Stimulated activated CD4-positive, alpha-beta T cell treated with anti-CD3 and anti-CD28 coated beads, Interleukin-2, amount 100 ng/mL, for 48 hours (primary cell): ENCODE results near the gene TSGA10.
"Not testable (repeated sequence)": the region's sequence is repeated elsewhere in the genome, so short reads cannot be mapped to it uniquely, and the experiment has no call there.

Experiments used
- DNase-seq, 2 donors: peaks; one replicate each; pipeline ENCODE4 v3.0.0-alpha.2; 2020

Gene TSGA10

GRCh38 chr2:99154643-99155536 is at the start of gene TSGA10, which contains the start of gene LIPT1:
TSS of gene TSGA10 (minus strand) at chr2:99154942. CDS start at chr2:99109439, 45,503 bp downstream.
TSS of gene LIPT1 (plus strand) at chr2:99154967. CDS start at chr2:99161958, 6,991 bp downstream.
- peak; percentile 85 to 89 for DNase-seq

DNA sequence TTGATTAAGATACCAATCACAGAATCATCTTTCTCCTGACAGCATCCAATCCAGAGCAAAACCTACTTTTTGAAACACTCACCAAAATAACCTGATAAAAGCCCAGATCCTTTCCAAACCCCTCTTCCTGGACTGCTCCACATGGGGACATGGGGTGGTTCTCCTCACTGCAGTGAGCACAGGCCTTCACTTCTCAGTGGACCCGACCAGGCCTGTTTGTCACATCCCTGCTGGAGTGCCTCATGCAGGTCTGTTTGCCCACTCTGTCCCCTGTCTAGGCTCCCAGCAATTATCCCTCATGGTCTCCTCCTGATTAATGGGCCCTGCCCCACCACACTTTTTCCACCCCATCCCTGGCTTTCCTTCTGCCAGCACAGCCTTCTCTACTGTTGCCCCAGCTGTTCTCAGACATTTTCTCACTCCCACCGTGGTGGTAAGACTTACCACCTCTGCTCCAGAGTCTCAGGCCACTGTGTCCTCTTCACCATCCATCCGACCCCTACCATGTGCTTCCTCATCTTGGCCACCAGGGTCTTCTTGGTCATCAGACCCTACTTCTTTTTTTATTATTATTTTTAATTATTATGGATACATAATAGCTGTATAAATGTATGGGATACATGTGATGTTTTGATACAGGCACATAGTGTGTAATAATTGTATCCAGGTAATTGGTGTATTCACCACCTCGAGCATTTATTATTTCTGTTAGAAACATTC is 47.4 kb upstream of the TSGA10 start:
- no peak for DNase-seq

GRCh38 chr2:99200076-99200800 is 45.5 kb upstream of the TSGA10 start:
- DNase-seq, result no peak

DNA sequence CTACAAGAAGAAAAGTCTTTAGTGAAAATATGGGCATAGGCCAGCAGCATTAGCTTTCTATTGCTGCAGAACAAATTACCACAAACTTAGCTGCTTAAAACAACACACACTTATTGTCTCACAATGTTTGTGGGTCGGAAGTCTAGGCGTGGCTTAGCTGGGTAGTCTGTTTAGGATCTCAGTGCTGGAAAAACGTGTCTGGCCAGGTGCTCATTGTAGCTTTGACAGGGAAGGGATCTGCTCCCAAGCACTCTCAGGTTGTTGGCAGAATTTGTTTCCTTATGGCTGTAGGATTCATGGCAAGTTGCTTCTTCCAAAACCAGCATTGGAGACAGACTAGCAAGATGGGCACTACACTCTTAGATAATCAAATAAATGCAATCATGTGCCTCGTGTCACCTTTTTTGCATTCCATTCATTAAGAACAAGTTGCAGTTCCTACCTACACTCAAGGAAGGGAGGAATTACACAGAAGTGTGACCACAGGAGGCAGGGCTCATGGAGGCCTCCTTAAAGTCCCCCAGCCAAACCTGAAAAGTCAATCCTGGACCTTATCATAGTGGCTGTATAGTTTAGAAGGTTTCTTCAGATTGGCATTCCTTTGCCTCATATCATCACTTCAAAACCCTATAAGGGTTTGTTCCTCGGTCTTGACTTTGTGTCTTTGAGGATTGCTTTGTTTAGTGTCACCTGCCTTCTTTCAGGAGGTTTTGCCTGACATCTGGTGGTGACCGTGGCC is 43.5 kb upstream of the TSGA10 start:
- no peak for DNase-seq

GRCh38 chr2:99192364-99192763 is 37.6 kb upstream of the TSGA10 start:
- not testable (repeated sequence) for DNase-seq

GRCh38 chr2:99190548-99190947 is 35.8 kb upstream of the TSGA10 start:
- DNase-seq, result no peak

GRCh38 chr2:99188357-99188756 is 33.6 kb upstream of the TSGA10 start:
- DNase-seq, result no peak

- DNase-seq, result no peak
Observed at GRCh38 chr2:99187011-99187410, 32.3 kb upstream of the TSGA10 start.

DNA sequence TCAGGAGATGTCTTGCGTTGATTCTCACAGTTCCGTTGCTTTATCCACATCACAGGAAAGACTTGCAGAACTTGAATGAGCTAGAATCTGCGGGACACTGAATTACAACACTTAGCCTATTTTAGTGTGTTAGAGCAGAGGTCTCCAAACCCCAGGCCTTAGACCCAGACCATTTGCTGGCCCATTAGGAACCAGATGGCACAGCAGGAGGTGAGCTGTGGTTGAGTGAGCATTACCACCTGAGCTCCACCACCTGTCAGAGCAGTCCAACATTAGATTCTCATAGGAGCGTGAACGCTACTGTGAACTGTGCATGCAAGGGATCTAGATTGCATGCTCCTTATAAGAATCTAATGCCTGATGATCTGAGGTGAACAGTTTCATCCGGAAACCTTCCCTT is 30.1 kb upstream of the TSGA10 start:
- no peak for DNase-seq

DNA sequence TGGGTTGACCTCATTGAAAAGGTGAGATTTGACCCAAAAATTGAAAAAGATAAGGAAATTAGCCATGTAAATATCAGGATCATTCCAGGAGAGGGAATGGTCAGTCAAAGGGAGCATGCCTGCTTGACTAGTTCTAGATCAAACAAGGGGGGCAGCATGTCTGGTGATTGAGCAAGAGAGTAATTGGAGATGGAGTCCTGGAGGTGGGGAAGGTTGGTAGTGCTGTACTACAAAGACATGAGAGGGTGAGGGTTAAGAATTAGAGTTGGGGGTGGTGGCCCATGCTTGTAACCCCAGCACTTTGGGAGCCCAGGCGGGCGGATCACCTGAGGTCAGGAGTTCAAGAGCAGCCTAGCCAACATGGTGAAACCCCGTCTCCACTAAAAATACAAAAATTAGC is 28.3 kb upstream of the TSGA10 start:
- no peak for DNase-seq

DNA sequence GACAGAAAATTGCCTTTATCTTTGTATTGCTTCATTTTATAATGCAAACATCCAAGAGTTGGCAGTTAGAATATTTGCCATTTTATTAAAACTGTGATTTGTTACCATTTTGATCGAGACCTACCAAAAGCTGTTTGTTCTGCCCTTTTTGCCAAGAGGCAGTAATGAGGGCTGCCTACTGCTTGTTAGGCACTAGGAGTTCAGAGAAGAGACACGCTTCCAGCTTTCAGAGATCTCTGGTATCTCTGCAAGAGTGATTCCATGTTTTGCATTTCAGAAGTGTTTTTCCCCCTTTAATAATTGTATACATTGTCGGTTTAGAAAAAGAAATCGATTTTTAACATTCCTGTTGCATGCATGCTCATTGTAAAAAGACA is 26.9 kb upstream of the TSGA10 start:
- no peak for DNase-seq

DNA sequence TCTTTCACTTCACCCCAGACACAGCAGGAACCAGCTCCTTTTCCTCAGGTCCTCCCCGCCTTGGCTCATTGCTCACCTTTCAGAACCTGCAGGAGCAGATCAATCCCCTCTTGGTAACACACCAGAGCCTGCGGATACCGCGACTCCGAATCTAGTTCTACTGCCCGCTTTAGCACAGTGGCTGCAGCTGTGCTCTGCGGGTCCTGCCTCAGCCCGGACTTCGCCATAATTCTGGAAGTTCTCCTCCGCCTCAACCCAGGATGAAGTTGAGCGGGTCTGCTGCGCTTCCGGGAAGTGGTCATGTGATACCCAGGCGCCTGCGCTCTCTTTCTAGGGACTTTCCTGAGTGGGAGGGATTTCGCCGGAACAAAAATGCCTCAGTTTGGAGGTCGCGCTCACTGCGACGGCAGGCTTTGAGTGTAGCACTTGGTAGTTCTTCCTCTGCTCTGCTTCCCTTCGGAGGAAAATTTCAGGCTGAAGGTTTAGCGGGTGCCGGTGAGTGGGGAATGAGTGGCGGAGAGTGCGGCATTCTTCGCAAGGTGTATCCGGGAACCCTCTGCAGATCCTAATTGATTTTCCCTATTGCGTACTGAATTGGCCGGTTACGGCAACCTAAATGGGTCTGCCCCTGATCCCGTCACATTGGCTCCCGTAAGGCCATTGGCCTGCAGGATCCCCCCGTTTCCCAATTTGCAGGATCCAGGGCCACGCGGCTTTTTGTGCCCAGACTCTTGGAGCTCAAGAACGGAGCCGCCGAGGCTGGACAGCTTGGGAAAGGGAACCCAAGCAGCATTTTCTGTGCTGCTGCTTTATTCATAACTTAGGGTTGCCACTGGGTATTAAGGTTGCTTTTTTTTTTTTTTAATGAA is 26.2 kb upstream of the TSGA10 start, which contains the start of the genes MITD1 and MRPL30:
Gene MITD1 (minus strand): TSS at position 304 of the 869 bp plus-strand sequence. CDS start 77 bp downstream, at position 227.
Gene MRPL30 (plus strand): TSS at position 430 of the 869 bp plus-strand sequence. CDS start 5,020 bp downstream, outside the sequence.
- DNase-seq, result peak; percentile 82 to 83

DNA sequence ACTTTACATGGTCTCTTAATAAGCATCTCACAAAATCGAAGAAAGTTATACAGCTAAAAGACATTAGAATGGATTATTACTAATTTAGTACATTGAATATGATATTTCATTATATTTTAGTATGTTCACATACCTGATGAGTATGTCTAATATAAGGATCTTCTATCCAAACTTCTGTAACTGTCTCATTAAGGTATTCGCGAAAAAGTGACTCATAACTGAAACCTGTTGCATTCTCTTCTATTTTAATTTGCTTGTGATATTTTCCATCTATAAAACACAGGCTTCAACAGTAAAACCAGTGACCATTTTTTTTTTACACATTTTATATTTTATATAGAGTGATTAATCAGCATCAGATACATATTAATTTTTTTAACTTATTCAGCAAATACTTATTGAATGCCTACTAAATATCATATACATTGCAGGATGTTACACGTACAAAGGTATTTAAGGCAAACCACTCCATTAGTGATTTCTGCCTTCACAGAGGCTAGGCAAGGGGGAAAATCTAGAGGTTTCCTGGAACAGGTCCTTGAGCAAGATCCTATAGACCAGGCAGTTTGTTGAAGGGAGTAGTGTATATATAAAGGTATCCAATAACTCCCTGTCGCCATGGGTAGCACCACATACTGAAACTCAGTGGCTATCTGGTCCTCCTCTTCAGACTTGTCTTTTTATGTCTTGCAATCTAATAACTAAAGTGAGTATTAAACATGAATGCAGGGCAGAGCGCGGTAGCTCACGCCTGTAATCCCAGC is 16.8 kb upstream of the TSGA10 start:
- DNase-seq, result no peak

- DNase-seq, result no peak
Observed at GRCh38 chr2:99169534-99169933, 14.8 kb upstream of the TSGA10 start.

DNA sequence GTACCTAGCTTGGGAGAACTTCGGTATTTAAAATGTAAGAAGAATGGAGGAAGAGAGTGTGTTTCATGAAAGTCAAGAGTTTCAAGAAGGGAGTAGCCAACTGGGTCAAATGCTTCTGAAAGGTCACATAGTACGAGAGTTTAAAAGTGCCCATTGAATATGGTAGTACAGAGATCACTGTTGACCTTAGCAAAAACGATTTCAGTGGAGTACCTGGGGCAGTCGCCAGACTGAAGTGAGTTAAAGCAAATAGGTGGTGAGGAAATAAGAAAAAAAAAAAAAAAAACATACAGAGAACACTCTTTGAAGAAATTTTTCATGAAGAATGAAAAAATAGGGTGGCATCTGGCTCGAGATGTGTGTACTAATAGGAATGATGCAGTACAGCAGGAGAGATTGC is 11.5 kb upstream of the TSGA10 start:
- no peak for DNase-seq

GRCh38 chr2:99159594-99159993 is 4.9 kb upstream of the TSGA10 start:
- no peak for DNase-seq

GRCh38 chr2:99158599-99158998 is 3.9 kb upstream of the TSGA10 start:
- no peak for DNase-seq

- DNase-seq, result no peak
Observed at GRCh38 chr2:99156891-99157290, 2.1 kb upstream of the TSGA10 start.

DNA sequence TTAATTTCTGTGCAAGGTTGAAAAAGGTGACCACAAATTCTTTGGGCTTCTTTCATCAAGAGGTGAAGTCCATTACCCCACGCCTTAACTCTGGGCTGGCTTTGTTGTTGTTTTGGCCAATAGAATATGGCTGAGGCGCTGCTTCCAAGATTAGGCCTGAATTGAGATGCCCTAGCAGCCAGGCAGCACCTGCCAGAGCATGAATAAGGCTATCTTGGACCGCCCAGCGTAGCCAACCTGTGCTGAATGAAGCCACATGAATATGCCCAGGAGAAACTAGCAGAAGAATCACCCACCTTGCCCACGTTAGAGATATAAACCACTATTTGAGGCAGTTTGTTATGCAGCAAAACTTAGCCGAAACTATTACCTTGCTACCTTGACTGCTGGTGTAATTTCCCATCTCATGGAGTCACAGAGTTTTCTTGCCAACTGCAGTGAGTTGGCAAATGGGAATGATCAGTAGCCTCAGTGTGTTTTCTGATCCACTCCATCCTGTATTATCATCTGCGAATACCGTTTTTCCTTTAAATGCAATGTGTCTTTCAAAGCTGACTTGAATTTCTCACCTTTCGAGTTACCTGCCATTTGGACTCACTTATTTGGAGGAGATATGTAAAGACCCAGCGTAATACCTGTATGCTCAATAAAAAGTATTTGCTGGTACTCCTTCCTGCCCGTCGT is 679 bp downstream of the TSGA10 start:
- no peak for DNase-seq
